ENCODE data around the gene AOAH.

Gene AOAH

GRCh38 chr7:36659172-36659516 is 65.2 kb downstream of the AOAH start:
- Histone ChIP-seq H3K4me3 (ENCODE audit: low read depth, low read length) (no peak overlapping the region), H3K27me3 (no peaks in the 10 kb centered on the region), H3K4me1 (no peaks in the 10 kb centered on the region; the same call in 1 of the 2 replicates), H3K36me3 (no peaks in the 10 kb centered on the region), H3K9me3 (no peaks in the 10 kb centered on the region)
- TF ChIP-seq CTCF (IDR thresholded peaks at IDR 0.05; ENCODE audit: low read depth, low read length): no peak
- DNase-seq: no peak

- DNase-seq: no peak
- Histone ChIP-seq H3K9me3 (no peaks in the 10 kb centered on the region), H3K27me3 (no peaks in the 10 kb centered on the region), H3K4me3 (ENCODE audit: low read depth, low read length) (no peak overlapping the region), H3K36me3 (no peaks in the 10 kb centered on the region), H3K4me1 (no peaks in the 10 kb centered on the region; the same call in 1 of the 2 replicates)
- no peak for TF ChIP-seq CTCF (IDR thresholded peaks at IDR 0.05; ENCODE audit: low read depth, low read length)
Observed at GRCh38 chr7:36658335-36659171, 65.7 kb downstream of the AOAH start.

GRCh38 chr7:36657036-36657660 is 67.1 kb downstream of the AOAH start:
- Histone ChIP-seq H3K9me3 (no peaks in the 10 kb centered on the region), H3K36me3 (no peaks in the 10 kb centered on the region), H3K4me1 (no peaks in the 10 kb centered on the region; the same call in 1 of the 2 replicates), H3K4me3 (ENCODE audit: low read depth, low read length) (no peak overlapping the region), H3K27me3 (no peaks in the 10 kb centered on the region)
- no peak for DNase-seq
- no peak for TF ChIP-seq CTCF (IDR thresholded peaks at IDR 0.05; ENCODE audit: low read depth, low read length)

- Histone ChIP-seq H3K4me1 (no peaks in the 10 kb centered on the region; the same call in 1 of the 2 replicates), H3K9me3 (no peaks in the 10 kb centered on the region)
- no peak for DNase-seq
Observed at GRCh38 chr7:36654436-36654835, 69.9 kb downstream of the AOAH start.

GRCh38 chr7:36653663-36654355 is 70.5 kb downstream of the AOAH start:
- Histone ChIP-seq H3K4me3 (ENCODE audit: low read depth, low read length) (no peak overlapping the region), H3K4me1 (no peaks in the 10 kb centered on the region; the same call in 1 of the 2 replicates), H3K36me3 (no peaks in the 10 kb centered on the region), H3K9me3 (no peaks in the 10 kb centered on the region), H3K27me3 (no peaks in the 10 kb centered on the region)
- TF ChIP-seq CTCF (IDR thresholded peaks at IDR 0.05; ENCODE audit: low read depth, low read length): no peak
- no peak for DNase-seq

More at GRCh38 chr7:36654436-36654835, 69.9 kb downstream of the AOAH start:
- no peaks in the 10 kb centered on the region for H3K36me3 ChIP-seq
- TF ChIP-seq CTCF (IDR thresholded peaks at IDR 0.05; ENCODE audit: low read depth, low read length): no peak
- no peaks in the 10 kb centered on the region for H3K27me3 ChIP-seq
- no peak overlapping the region for H3K4me3 ChIP-seq (ENCODE audit: low read depth, low read length)

Data from BE2C (cell line).